HEK293 (cell line): ENCODE measurements around the gene B9D1.

Experiments
- CTCF ChIA-PET: fragments of 350-600 bp; formaldehyde crosslinking; extraction: SDS; loops from one replicate; lab custom pipeline; 2021; ENCODE audit warnings: antibody characterized with exemption; lab: Yijun Ruan, JAX
- POLR2A ChIA-PET: fragments of 300-600 bp; formaldehyde crosslinking; extraction: SDS; loops from one replicate; lab custom pipeline; 2020; ENCODE audit warnings: antibody characterized with exemption, inconsistent platforms; lab: Yijun Ruan, JAX
- H3K27ac ChIP-seq: fragments of 200-500 bp; sonication (Bioruptor generic); 2 replicates; pipeline ENCODE4 v1.5.1; 2014; ENCODE audit warnings: low read depth, low read length, control low read depth, inconsistent platforms; ENCODE audit errors: extremely low read depth
- H3K36me3 ChIP-seq, 2 experiments: fragments of 200-500 bp in 1 of 2; sonication (Bioruptor generic) in 1 of 2; 1 replicate in 1 of 2; 2 replicates in 1 of 2; pipeline ENCODE4 v1.5.1; 2014 to 2017; ENCODE audit warnings: inconsistent platforms in 2 of 2, low read length in 2 of 2; ENCODE audit not compliant: control insufficient read depth in 2 of 2, insufficient read depth in 1 of 2
- H3K4me1 ChIP-seq: fragments of 200-500 bp; sonication (Bioruptor generic); 2 replicates; pipeline ENCODE4 v1.5.1; 2014; ENCODE audit warnings: mild to moderate bottlenecking, low read length, inconsistent platforms; ENCODE audit not compliant: control insufficient read depth, insufficient read depth
- H3K4me3 ChIP-seq: 2 replicates; pipeline ENCODE4 v1.5.1; 2011; ENCODE audit warnings: low read depth, mild to moderate bottlenecking, control low read depth, low read length, moderate library complexity
- H3K9me3 ChIP-seq: fragments of 200-500 bp; sonication (Bioruptor generic); 2 replicates; pipeline ENCODE4 v1.5.1; 2014; ENCODE audit warnings: low read depth, low read length, inconsistent platforms; ENCODE audit not compliant: control insufficient read depth, insufficient read depth
- BCL11B ChIP-seq: fragments of 450-650 bp; formaldehyde crosslinking; IDR thresholded peaks from 2 replicates; pipeline ENCODE4 v1.5.1; 2016; ENCODE audit warnings: low read depth, missing biosample characterization, missing genetic modification characterization
- GLIS1 ChIP-seq: fragments of 450-650 bp; formaldehyde crosslinking; IDR thresholded peaks from 2 replicates; pipeline ENCODE4 v1.5.1; 2016; ENCODE audit warnings: missing biosample characterization, missing genetic modification characterization
- KLF7 ChIP-seq: fragments of 450-650 bp; formaldehyde crosslinking; IDR thresholded peaks from 2 replicates; pipeline ENCODE4 v1.5.1; 2016; ENCODE audit warnings: missing biosample characterization, missing genetic modification characterization, borderline replicate concordance
- KLF9 ChIP-seq: fragments of 450-650 bp; formaldehyde crosslinking; IDR thresholded peaks from 2 replicates; pipeline ENCODE4 v1.5.1; 2016; ENCODE audit warnings: missing biosample characterization, missing genetic modification characterization, low read depth
- MEIS1 ChIP-seq: sonication (generic); formaldehyde crosslinking; IDR thresholded peaks from 2 replicates; pipeline ENCODE4 v1.8.1; 2022; ENCODE audit warnings: missing genetic modification reagents, mild to moderate bottlenecking, borderline replicate concordance
- SCRT1 ChIP-seq: fragments of 450-650 bp; formaldehyde crosslinking; IDR thresholded peaks from 2 replicates; pipeline ENCODE4 v1.5.1; 2016; ENCODE audit warnings: missing biosample characterization, missing genetic modification characterization, borderline replicate concordance
- ZFP41 ChIP-seq: fragments of 450-650 bp; formaldehyde crosslinking; IDR thresholded peaks from 2 replicates; pipeline ENCODE4 v1.5.1; 2016; ENCODE audit warnings: missing biosample characterization, missing genetic modification characterization, borderline replicate concordance
- ZNF133 ChIP-seq: fragments of 450-650 bp; formaldehyde crosslinking; IDR thresholded peaks from 2 replicates; pipeline ENCODE4 v1.5.1; 2016; ENCODE audit warnings: missing biosample characterization, missing genetic modification characterization
- ZNF138 ChIP-seq: fragments of 450-650 bp; formaldehyde crosslinking; IDR thresholded peaks from 2 replicates; pipeline ENCODE4 v1.5.1; 2016; ENCODE audit warnings: missing biosample characterization, missing genetic modification characterization, borderline replicate concordance
- ZNF140 ChIP-seq: fragments of 450-650 bp; formaldehyde crosslinking; IDR thresholded peaks from 2 replicates; pipeline ENCODE4 v1.5.1; 2016; ENCODE audit warnings: missing biosample characterization, missing genetic modification characterization
- ZNF157 ChIP-seq: fragments of 450-650 bp; formaldehyde crosslinking; IDR thresholded peaks from 2 replicates; pipeline ENCODE4 v1.5.1; 2016; ENCODE audit warnings: missing biosample characterization, missing genetic modification characterization
- ZNF169 ChIP-seq: fragments of 450-650 bp; formaldehyde crosslinking; IDR thresholded peaks from 2 replicates; pipeline ENCODE4 v1.5.1; 2016; ENCODE audit warnings: missing biosample characterization, missing genetic modification characterization
- ZNF19 ChIP-seq: fragments of 450-650 bp; formaldehyde crosslinking; IDR thresholded peaks from 2 replicates; pipeline ENCODE4; 2016; ENCODE audit warnings: missing biosample characterization, missing genetic modification characterization, low read depth
- ZNF211 ChIP-seq: fragments of 450-650 bp; formaldehyde crosslinking; IDR thresholded peaks from 2 replicates; pipeline ENCODE4 v1.5.1; 2016; ENCODE audit warnings: low read depth, missing biosample characterization, missing genetic modification characterization
- ZNF274 ChIP-seq, 2 experiments: fragments of 200-500 bp in 1 of 2; fragments of 450-650 bp in 1 of 2; sonication (Bioruptor generic) in 1 of 2; formaldehyde crosslinking in 1 of 2; IDR thresholded peaks; 2 replicates each; pipeline versions ENCODE4 v1.5.1 to v1.6.1; 2014 to 2016; ENCODE audit warnings: borderline replicate concordance in 1 of 2, inconsistent platforms in 1 of 2, low read length in 1 of 2, missing biosample characterization in 1 of 2, missing genetic modification characterization in 1 of 2
- ZNF48 ChIP-seq: fragments of 450-650 bp; formaldehyde crosslinking; IDR thresholded peaks from 2 replicates; pipeline ENCODE4 v1.5.1; 2016; ENCODE audit warnings: missing biosample characterization, missing genetic modification characterization
- ZNF777 ChIP-seq: fragments of 450-650 bp; formaldehyde crosslinking; IDR thresholded peaks from 2 replicates; pipeline ENCODE4 v1.5.1; 2017; ENCODE audit warnings: missing biosample characterization, missing genetic modification characterization, borderline replicate concordance
- ZSCAN23 ChIP-seq: fragments of 450-650 bp; formaldehyde crosslinking; IDR thresholded peaks from 2 replicates; pipeline ENCODE4 v1.5.1; 2016; ENCODE audit warnings: missing biosample characterization, missing genetic modification characterization
- TF ChIP-seq, protein P1 (sequence below): fragments of 450-650 bp; formaldehyde crosslinking; IDR thresholded peaks from 2 replicates; pipeline ENCODE4 v1.5.1; 2016; ENCODE audit warnings: missing biosample characterization, missing genetic modification characterization
- TF ChIP-seq, protein P2 (sequence below): fragments of 450-650 bp; formaldehyde crosslinking; IDR thresholded peaks from 2 replicates; pipeline ENCODE4; 2016; ENCODE audit warnings: missing biosample characterization, missing genetic modification characterization
- TF ChIP-seq, protein P3 (sequence below): fragments of 450-650 bp; formaldehyde crosslinking; IDR thresholded peaks from 2 replicates; pipeline ENCODE4 v1.5.1; 2016; ENCODE audit warnings: missing biosample characterization, missing genetic modification characterization

The B9D1 gene

DNA sequence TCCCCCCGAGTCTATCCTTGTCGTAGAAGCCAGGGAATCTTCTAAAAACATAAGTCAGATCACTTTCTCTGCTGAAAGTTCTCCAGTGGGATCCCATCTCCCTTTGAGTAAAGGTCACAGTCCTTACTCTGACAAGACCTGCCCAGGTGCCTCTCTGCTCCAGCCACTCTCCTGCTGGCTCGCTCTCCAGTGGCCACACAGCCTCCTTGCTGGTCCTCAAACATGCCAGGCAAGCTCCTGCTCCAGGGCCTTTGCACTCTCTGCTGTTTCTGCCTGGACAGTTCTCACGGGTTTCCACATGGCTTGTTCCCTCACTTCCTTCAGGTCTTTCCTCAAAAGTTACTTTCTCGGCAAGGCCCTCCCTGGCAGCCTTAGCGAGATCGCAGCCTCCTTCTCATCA lies 3.4 kb downstream of the B9D1 start:
- CTCF ChIA-PET, result no interaction called here
- peaks cover 0 to 37% of the 10 kb centered on the region in 2 experiments; a peak in 1 of 3 replicates for H3K36me3 ChIP-seq

DNA sequence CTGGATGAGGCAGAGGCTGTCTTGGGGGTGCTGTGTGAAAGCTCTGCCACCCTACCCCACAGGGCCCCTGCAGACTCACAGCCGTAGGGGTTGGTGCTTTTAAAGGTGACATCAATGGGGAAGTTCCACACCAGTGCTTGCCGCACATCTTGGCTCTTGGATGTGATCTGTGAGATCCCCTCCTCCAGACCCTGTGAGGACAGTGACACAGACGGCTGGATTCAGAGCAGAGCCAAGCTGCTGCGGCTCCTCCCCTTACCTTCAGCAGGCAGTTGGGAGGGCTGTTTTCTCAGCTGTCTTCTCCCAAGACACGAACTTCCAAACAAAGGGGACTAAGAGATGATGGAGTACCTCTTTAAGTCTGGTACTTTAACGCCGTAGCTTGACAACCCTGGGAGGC lies 4.8 kb downstream of the B9D1 start:
- no peak overlapping the region for H3K4me3 ChIP-seq
- POLR2A ChIA-PET, result interaction anchor here (1.5 kb wide), 1 partner anchor 20 kb away, joined by 5 read pairs; the partner anchor contains the start of gene MAPK7
- H3K36me3 ChIP-seq, result peaks cover 0 to 37% of the 10 kb centered on the region in 2 experiments; a peak in 1 of 3 replicates
- peaks cover 5% of the 10 kb centered on the region for H3K4me1 ChIP-seq
- H3K27ac ChIP-seq, result no peak overlapping the region
- CTCF ChIA-PET, result interaction anchor here (0.8 to 1.6 kb wide), 2 partner anchors 405 to 410 kb away, joined by 3 to 5 read pairs; no protein-coding TSS in a partner anchor
- H3K9me3 ChIP-seq, result no peaks in the 10 kb centered on the region
- TF ChIP-seq ZNF157 (no peak), GLIS1 (tag by site-specific recombination) (0 out of 2 replicates have a peak, but pooled peaks have one; percentile 16), ZNF169 (no peak)

More for the DNA sequence above, 3.4 kb downstream of the B9D1 start:
- POLR2A ChIA-PET, result interaction anchor here (0.6 kb wide), 1 partner anchor 19 kb away, joined by 3 read pairs; no protein-coding TSS in a partner anchor
- Histone ChIP-seq H3K27ac (no peak overlapping the region), H3K4me1 (peaks cover 5% of the 10 kb centered on the region), H3K4me3 (no peak overlapping the region), H3K9me3 (no peaks in the 10 kb centered on the region)
- TF ChIP-seq MEIS1 (no peak), ZNF138 (tag by site-specific recombination) (no peak), ZNF140 (tag by site-specific recombination) (no peak), ZNF211 (tag by site-specific recombination) (no peak), SCRT1 (no peak), ZNF133 (tag by site-specific recombination) (no peak), BCL11B (tag by site-specific recombination) (no peak), ZNF19 (tag by site-specific recombination) (no peak), ZNF48 (tag by site-specific recombination) (no peak), KLF9 (tag by site-specific recombination) (no peak), ZFP41 (tag by site-specific recombination) (no peak), ZSCAN23 (no peak), ZNF777 (tag by site-specific recombination) (no peak), ZNF274 (IDR thresholded peaks at IDR 0.05; ENCODE audit: low read length) (no peak), ZNF274 (tag by site-specific recombination; IDR thresholded peaks at IDR 0.05; ENCODE audit: borderline replicate concordance) (no peak), KLF7 (tag by site-specific recombination) (no peak), ZNF157 (no peak)
- TF ChIP-seq, protein P1, sequence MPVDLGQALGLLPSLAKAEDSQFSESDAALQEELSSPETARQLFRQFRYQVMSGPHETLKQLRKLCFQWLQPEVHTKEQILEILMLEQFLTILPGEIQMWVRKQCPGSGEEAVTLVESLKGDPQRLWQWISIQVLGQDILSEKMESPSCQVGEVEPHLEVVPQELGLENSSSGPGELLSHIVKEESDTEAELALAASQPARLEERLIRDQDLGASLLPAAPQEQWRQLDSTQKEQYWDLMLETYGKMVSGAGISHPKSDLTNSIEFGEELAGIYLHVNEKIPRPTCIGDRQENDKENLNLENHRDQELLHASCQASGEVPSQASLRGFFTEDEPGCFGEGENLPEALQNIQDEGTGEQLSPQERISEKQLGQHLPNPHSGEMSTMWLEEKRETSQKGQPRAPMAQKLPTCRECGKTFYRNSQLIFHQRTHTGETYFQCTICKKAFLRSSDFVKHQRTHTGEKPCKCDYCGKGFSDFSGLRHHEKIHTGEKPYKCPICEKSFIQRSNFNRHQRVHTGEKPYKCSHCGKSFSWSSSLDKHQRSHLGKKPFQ (tag by site-specific recombination), result no peak
- TF ChIP-seq, protein P2, sequence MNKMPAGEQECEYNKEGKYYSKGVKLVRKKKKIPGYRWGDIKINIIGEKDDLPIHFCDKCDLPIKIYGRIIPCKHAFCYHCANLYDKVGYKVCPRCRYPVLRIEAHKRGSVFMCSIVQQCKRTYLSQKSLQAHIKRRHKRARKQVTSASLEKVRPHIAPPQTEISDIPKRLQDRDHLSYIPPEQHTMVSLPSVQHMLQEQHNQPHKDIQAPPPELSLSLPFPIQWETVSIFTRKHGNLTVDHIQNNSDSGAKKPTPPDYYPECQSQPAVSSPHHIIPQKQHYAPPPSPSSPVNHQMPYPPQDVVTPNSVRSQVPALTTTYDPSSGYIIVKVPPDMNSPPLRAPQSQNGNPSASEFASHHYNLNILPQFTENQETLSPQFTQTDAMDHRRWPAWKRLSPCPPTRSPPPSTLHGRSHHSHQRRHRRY (tag by site-specific recombination), result no peak
- TF ChIP-seq, protein P3, sequence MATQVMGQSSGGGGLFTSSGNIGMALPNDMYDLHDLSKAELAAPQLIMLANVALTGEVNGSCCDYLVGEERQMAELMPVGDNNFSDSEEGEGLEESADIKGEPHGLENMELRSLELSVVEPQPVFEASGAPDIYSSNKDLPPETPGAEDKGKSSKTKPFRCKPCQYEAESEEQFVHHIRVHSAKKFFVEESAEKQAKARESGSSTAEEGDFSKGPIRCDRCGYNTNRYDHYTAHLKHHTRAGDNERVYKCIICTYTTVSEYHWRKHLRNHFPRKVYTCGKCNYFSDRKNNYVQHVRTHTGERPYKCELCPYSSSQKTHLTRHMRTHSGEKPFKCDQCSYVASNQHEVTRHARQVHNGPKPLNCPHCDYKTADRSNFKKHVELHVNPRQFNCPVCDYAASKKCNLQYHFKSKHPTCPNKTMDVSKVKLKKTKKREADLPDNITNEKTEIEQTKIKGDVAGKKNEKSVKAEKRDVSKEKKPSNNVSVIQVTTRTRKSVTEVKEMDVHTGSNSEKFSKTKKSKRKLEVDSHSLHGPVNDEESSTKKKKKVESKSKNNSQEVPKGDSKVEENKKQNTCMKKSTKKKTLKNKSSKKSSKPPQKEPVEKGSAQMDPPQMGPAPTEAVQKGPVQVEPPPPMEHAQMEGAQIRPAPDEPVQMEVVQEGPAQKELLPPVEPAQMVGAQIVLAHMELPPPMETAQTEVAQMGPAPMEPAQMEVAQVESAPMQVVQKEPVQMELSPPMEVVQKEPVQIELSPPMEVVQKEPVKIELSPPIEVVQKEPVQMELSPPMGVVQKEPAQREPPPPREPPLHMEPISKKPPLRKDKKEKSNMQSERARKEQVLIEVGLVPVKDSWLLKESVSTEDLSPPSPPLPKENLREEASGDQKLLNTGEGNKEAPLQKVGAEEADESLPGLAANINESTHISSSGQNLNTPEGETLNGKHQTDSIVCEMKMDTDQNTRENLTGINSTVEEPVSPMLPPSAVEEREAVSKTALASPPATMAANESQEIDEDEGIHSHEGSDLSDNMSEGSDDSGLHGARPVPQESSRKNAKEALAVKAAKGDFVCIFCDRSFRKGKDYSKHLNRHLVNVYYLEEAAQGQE, result no peak
